Rectal smooth muscle tissue (tissue), 1 donor: ENCODE results near the gene DKKL1.
A peak's percentile ranks its signal among the peaks of the same experiment; 100 is the strongest.

Experiments
- H3K27ac ChIP-seq: one replicate; pipeline ENCODE4 v1.7.0; 2013; ENCODE audit warnings: low read depth, low read length, inconsistent platforms
- H3K27me3 ChIP-seq: one replicate; pipeline ENCODE4 v1.7.0; 2013; ENCODE audit warnings: low read length; ENCODE audit not compliant: control insufficient read depth, insufficient read depth
- H3K36me3 ChIP-seq: one replicate; pipeline ENCODE4 v1.7.0; 2013; ENCODE audit warnings: low read length; ENCODE audit not compliant: control insufficient read depth, insufficient read depth
- H3K4me1 ChIP-seq: one replicate; pipeline ENCODE4 v1.7.0; 2013; ENCODE audit warnings: low read length; ENCODE audit not compliant: control insufficient read depth, insufficient read depth
- H3K4me3 ChIP-seq: one replicate; pipeline ENCODE4 v1.7.0; 2013; ENCODE audit warnings: low read length
- H3K9ac ChIP-seq: one replicate; pipeline ENCODE4 v1.7.0; 2013; ENCODE audit warnings: low read length

The DKKL1 gene

DNA sequence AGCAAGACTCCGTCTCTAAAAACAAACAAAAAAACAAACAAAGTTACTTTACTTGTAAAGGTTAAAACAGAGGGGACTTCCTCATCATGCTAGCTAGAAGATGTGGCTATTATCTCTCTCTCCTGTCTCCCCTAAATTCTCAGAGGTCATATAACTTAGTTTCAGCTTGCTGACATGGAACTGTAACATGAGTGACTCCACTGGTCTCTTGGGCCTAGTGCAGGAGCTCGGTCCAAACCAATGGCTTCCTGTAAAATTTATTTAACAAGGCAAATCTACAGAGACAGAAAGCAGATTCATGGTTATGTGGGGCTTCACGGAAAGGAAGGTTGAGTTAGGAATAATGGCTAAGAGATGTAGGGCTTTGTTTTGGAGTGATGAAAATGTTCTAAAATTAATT is 14.8 kb downstream of the DKKL1 start:
- Histone ChIP-seq H3K36me3 (no peaks in the 10 kb centered on the region), H3K4me1 (no peaks in the 10 kb centered on the region), H3K27me3 (no peaks in the 10 kb centered on the region), H3K9ac (no peak overlapping the region), H3K27ac (no peak overlapping the region), H3K4me3 (no peak overlapping the region)

DNA sequence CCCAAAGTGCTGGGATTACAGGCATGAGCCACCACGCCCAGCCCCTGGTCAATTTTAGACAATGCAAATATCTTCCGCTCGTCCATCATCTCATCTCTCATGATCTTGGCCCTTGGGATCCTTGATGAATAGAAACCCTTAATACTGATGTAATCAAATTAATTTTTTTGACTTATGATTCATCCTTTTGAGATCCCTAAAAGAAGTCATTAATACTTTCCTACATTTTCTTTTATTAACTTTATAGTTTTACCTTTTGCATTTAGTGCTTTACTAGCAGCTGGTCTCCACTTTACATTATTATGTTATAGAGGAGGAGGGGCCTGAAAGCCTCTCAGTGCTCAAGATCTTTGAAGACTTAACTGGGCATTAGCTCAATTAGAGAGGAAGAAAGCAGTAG is 16.7 kb downstream of the DKKL1 start:
- no peaks in the 10 kb centered on the region for H3K27me3 ChIP-seq
- H3K4me1 ChIP-seq = no peaks in the 10 kb centered on the region
- no peak overlapping the region for H3K9ac ChIP-seq
- no peaks in the 10 kb centered on the region for H3K36me3 ChIP-seq
- H3K4me3 ChIP-seq = no peak overlapping the region
- no peak overlapping the region for H3K27ac ChIP-seq

DNA sequence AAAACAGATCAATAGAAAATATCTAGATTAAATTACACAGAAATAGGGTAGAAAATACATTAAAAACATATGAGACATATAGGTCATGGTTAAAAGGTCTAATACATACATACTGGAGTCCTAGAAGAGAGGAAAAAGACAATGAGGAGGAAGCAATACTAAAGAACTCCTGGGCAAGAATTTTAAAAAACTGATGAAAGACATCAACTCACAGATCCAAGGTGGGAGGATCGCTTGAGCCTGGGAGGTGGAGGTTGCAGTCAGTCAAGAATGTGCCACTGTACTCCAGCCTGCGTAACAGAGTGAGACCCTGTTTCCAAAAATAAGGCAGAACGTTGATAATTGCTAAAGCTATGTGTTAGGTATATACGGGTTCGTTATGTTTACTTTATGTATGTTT is 19.0 kb downstream of the DKKL1 start:
- H3K4me3 ChIP-seq = no peak overlapping the region
- no peak overlapping the region for H3K27ac ChIP-seq
- H3K4me1 ChIP-seq = no peaks in the 10 kb centered on the region
- no peaks in the 10 kb centered on the region for H3K27me3 ChIP-seq
- H3K36me3 ChIP-seq = no peaks in the 10 kb centered on the region
- H3K9ac ChIP-seq = no peak overlapping the region

DNA sequence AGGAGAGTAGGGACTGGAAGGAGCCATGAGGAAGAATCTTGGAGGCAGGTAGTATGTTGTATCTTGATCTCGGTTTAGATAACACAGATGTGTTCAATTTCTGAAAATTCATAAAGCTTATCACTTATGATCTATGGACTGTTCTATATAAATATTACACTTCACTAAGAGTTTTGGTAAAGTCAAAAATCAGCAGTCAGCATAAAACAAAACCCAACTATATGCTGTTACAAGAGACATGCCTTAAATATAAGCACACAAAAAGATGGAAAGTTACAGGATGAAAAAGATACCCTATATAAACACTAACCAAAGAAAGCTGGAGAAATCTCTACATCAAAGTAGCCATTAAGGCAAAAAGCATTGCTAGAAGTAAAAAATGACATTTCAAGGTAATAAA is 19.9 kb downstream of the DKKL1 start:
- no peaks in the 10 kb centered on the region for H3K4me1 ChIP-seq
- H3K36me3 ChIP-seq = no peaks in the 10 kb centered on the region
- no peak overlapping the region for H3K27ac ChIP-seq
- no peak overlapping the region for H3K4me3 ChIP-seq
- H3K9ac ChIP-seq = no peak overlapping the region
- H3K27me3 ChIP-seq = no peaks in the 10 kb centered on the region

DNA sequence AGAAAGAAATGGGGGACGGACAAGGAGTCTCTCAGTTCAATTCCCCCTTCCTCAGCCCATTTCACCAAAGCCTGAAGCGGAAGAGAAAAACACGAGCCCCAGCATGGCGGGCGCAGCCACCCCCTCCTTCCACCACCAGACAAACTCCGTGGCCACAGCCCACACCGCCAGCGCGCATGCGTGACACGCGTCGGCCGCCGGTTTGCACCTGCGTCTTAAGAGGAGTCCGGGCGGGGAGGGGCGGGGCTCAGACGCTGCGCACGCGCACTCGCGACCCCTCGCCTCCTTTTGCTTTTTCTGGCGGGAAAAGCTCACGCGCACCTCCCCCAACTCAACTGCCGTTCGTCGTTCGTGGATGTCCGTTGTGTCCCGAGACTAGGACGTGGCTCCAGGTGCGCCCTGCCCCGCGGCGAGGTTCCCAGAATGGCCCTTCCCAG is 24.3 kb downstream of the DKKL1 start, which contains the start of gene KASH5:
Gene KASH5, plus strand, starts transcription at position 314 of the 437 bp plus-strand sequence. CDS start 2,635 bp downstream, outside the sequence.
- H3K4me1 ChIP-seq = no peaks in the 10 kb centered on the region
- H3K9ac ChIP-seq = no peak within 1 kb of the TSS
- no peak within 1 kb of the TSS for H3K27ac ChIP-seq
- H3K4me3 ChIP-seq = peak within 1 kb of the TSS; percentile 36
- no peaks in the 10 kb centered on the region for H3K36me3 ChIP-seq
- no peaks in the 10 kb centered on the region for H3K27me3 ChIP-seq

DNA sequence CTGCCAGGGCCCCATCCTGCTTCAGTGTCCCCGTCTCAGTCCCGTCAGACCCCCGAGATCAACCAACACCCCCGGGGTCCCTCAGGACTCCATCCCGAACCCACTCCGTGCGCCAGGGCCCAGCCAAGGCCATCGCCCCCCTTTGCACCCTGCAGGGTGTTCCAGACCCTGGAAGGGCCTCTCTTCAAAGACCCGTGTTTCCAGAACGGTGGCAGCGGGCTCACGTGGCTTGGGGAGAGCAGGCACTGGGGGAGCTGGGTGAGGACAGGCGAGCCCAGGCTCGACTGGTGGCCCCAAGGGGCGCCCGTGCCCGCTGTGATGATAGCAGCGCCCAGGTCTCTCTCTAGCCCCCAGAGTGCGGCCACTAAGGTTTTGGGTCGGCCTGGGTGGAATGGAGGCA is 25.7 kb downstream of the DKKL1 start:
- no peaks in the 10 kb centered on the region for H3K27me3 ChIP-seq
- no peaks in the 10 kb centered on the region for H3K4me1 ChIP-seq
- H3K9ac ChIP-seq = no peak overlapping the region
- H3K27ac ChIP-seq = no peak overlapping the region
- no peak overlapping the region for H3K4me3 ChIP-seq
- H3K36me3 ChIP-seq = no peaks in the 10 kb centered on the region

DNA sequence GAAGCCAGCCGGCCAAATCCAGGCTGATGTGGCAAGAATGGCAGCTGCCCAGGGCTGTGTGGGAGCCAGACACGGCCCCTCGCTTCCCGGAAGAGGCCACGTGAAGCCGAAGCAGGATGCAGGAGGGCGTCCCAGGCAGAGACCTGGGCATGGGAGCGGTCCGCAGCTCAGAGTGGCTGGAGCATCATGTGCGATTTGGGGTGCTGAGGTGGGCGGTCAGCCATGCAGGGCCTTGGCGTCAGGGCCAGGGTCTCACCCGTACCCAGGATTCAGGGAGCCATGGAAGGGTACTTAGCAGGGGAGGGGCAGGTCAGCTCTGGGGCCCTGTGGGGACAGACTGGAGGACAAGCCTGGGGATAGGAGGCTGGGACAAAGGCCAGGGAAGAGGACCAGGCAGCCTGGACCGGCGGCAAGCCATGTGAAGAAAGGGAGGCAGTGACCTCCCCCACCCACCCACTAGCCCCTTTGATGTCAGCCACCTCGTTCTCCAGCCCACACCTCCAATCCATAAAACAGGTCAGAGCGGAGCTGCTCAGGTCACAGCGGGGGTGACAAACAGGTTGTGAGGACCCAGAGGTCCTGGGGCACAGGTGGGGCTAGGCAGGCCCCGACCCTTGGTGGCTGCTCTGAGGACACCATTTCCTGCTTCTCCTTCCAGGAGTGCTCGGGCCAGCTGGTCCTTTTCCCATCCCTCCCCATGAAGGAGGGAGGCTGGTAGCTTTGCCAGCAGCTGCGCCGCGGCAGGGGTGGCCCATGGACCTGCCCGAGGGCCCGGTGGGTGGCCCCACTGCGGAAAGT is 26.7 kb downstream of the DKKL1 start:
- no peaks in the 10 kb centered on the region for H3K36me3 ChIP-seq
- H3K4me3 ChIP-seq = no peak overlapping the region
- H3K9ac ChIP-seq = no peak overlapping the region
- H3K4me1 ChIP-seq = no peaks in the 10 kb centered on the region
- no peaks in the 10 kb centered on the region for H3K27me3 ChIP-seq
- H3K27ac ChIP-seq = no peak overlapping the region

DNA sequence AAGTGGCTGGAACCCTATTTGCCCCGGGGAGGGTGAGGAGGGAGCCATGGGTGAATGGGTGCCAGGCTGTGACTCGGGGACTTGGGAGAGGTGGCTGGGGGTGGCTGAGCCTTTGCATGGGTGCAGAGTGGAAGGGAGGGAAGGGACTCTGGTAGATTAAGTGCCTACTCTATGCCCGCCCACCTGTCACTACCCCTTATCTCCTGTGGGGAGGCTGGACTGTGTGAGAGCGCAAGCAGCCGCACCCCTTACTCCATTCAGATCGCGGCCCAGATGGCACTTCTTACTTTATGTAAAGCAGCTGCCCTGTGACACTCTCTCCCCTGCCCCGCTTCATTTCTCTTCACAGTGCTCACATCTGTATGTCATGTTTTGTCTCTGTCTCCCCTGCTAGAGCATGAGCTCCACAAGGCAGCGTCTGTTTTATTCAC is 27.3 kb downstream of the DKKL1 start:
- H3K36me3 ChIP-seq = no peaks in the 10 kb centered on the region
- H3K27ac ChIP-seq = no peak overlapping the region
- H3K27me3 ChIP-seq = no peaks in the 10 kb centered on the region
- no peak overlapping the region for H3K9ac ChIP-seq
- H3K4me1 ChIP-seq = no peaks in the 10 kb centered on the region
- H3K4me3 ChIP-seq = no peak overlapping the region

DNA sequence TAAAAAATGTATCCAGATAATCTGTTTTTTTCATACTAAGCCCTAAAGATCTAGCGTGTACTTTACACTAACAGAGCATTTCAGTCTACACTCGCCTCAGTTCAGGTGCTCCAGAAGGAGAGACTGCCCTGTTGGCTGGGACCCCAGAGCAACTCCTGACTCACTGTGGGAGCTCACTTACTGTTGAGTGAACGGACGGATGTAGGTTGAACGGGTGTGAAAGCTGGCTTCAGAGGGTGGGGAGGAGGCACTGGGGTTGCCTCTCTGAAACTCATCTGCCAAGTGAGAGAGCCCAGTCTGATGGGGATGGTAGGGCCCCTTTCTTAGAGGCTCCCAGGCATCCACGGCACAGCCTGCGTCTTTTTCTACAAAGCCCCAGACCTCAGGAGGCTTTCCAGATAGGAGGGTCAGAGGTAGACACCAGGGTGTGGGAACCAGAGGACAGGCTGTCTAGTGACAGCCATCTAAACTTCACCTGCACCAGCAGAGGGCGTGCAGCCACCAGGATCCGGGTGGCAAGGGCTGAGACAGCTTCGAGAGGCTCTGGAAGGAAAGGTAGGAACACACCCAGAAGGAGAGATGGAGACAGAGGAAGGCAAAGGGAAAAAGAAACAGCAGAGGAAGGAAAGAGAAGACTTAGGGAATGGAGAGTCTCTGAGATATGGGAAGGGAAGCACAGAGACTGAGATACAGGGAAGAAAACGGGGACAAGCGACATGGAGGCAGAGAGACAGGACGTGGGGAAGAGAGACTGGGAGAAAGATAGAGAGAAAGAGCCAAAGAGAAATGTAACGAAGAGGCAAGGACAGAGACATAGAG is 28.1 kb downstream of the DKKL1 start:
- H3K4me3 ChIP-seq = no peak overlapping the region

DNA sequence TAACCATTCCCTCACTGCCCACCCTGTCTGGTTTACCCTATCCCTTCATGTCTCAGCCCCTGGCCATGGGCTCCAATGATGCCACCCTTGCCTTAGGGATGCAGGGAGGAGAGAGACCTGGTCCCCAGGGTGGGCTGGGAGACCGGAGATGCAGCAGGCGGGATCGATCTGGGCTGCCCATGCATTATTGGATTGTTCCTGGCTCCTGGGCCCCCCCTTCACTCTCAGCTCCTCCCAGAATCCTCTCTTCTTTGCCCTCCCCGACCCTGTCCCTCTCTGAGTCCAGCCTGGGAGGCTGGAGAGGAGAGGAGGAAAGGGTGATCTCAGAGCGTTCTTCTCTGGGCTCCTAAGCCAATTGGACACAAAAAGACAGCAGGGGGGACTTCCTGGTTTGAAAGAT is 30.2 kb downstream of the DKKL1 start:
- H3K4me1 ChIP-seq = no peaks in the 10 kb centered on the region
- H3K27ac ChIP-seq = no peak overlapping the region
- no peak overlapping the region for H3K9ac ChIP-seq
- H3K36me3 ChIP-seq = no peaks in the 10 kb centered on the region
- H3K27me3 ChIP-seq = no peaks in the 10 kb centered on the region
- H3K4me3 ChIP-seq = no peak overlapping the region

More for the DNA sequence above, 28.1 kb downstream of the DKKL1 start:
- no peaks in the 10 kb centered on the region for H3K36me3 ChIP-seq
- no peaks in the 10 kb centered on the region for H3K27me3 ChIP-seq
- no peak overlapping the region for H3K27ac ChIP-seq
- H3K9ac ChIP-seq = no peak overlapping the region
- H3K4me1 ChIP-seq = no peaks in the 10 kb centered on the region

DNA sequence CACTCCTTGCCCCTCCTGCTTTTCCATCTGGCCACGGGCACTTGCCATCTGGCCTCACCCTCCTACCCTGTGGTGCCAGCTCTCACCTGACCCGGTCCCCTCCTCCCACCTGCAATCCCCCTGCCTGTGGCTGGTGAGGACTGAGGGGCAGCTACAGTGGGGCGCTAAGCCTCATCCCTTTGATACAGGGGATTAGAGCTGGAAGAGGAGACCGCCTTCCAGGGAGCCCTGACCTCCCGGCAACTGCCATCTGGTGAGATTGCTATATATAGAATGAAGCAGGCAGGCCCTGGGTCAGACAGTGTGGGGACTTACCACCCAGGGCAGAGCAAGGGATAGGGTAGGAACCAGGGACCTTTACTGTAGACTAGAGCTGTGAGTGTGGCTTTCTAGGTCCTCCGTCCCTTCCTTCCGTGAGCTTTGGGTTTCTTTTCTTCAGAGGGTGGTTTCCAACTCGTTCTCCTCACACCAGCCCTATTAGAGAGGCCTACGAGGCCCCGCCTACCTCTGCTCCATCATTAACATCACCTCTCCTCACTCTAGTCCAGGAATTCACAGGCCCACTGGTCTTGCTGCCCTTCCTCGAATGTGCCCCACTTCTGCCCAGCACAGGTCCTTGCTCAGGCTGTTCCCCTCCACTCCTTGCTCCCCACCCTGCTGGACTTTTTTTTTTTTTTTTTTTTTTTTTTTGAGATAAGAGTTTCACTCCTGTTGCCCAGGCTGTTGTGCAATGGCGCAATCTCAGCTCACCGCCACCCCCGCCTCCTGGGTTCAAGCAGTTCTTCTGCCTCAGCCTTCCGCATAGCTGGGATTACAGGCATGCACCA is 32.1 kb downstream of the DKKL1 start:
- Histone ChIP-seq H3K4me3 (no peak overlapping the region), H3K27me3 (no peaks in the 10 kb centered on the region), H3K27ac (no peak overlapping the region), H3K9ac (no peak overlapping the region), H3K36me3 (no peaks in the 10 kb centered on the region), H3K4me1 (no peaks in the 10 kb centered on the region)
